ENCODE measurements around the gene STXBP4. TPM values are rescaled to one million over a fixed set of nuclear protein-coding genes. Genes with fewer than 3 reads are reported as not detected.

STXBP4 gene
- total and polyA plus RNA-seq, 2 experiments from 2014 or later = 25.0 to 52.1 TPM

DNA sequence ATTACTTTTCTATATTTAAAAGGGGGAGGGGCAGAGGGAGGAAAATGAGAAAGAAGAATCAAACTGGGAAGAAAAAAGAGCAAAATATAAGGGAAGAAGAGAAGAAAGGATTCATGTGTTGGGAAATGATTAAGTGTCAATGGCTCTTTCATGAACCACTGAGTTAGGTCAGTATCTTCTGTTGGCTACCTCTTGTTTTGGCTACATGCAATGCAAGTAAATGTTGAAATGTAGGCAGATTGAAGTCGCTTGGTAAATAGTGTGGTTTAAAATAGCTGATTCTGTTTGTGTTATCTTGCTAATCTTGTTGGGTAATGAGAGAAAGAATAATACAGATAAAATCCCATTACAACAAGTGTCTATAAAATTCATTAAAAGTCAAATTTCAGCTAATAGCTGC lies 27.3 kb upstream of the STXBP4 start:
- Mint-ChIP-seq H3K9me3 (no peaks in the 10 kb centered on the region), H3K4me1 (no peaks in the 10 kb centered on the region), H3K36me3 (ENCODE audit: low read depth) (peaks cover 59% of the 10 kb centered on the region), H3K27me3 (ENCODE audit: insufficient read depth, low read depth, poor library complexity) (no peaks in the 10 kb centered on the region), H3K4me3 (no peak overlapping the region), H3K27ac (no peak overlapping the region)
- Histone ChIP-seq H3F3A (replicated peaks; ENCODE audit: low read depth) (no peaks in the 10 kb centered on the region), H3K36me3 (ENCODE audit: insufficient read depth) (peaks cover 44% of the 10 kb centered on the region), H3K4me3 (no peak overlapping the region), H2AFZ (no peak overlapping the region), H4K20me1 (replicated peaks; ENCODE audit: insufficient read depth) (0 out of 2 replicates have a peak, but pooled peaks cover 2% of the 10 kb centered on the region), H3K4me2 (no peak overlapping the region), H3K9me2 (ENCODE audit: insufficient read depth) (no peaks in the 10 kb centered on the region), H3K27me3 (ENCODE audit: insufficient read depth) (no peaks in the 10 kb centered on the region), H3K4me1 (ENCODE audit: insufficient read depth) (no peaks in the 10 kb centered on the region), H3K27ac (ENCODE audit: low read depth) (no peak overlapping the region), H3K79me2 (replicated peaks; ENCODE audit: insufficient read depth) (no peaks in the 10 kb centered on the region)
- ATAC-seq (no peak), DNase-seq (ENCODE audit: low spot score) (no peak)
- TF ChIP-seq, protein P1, sequence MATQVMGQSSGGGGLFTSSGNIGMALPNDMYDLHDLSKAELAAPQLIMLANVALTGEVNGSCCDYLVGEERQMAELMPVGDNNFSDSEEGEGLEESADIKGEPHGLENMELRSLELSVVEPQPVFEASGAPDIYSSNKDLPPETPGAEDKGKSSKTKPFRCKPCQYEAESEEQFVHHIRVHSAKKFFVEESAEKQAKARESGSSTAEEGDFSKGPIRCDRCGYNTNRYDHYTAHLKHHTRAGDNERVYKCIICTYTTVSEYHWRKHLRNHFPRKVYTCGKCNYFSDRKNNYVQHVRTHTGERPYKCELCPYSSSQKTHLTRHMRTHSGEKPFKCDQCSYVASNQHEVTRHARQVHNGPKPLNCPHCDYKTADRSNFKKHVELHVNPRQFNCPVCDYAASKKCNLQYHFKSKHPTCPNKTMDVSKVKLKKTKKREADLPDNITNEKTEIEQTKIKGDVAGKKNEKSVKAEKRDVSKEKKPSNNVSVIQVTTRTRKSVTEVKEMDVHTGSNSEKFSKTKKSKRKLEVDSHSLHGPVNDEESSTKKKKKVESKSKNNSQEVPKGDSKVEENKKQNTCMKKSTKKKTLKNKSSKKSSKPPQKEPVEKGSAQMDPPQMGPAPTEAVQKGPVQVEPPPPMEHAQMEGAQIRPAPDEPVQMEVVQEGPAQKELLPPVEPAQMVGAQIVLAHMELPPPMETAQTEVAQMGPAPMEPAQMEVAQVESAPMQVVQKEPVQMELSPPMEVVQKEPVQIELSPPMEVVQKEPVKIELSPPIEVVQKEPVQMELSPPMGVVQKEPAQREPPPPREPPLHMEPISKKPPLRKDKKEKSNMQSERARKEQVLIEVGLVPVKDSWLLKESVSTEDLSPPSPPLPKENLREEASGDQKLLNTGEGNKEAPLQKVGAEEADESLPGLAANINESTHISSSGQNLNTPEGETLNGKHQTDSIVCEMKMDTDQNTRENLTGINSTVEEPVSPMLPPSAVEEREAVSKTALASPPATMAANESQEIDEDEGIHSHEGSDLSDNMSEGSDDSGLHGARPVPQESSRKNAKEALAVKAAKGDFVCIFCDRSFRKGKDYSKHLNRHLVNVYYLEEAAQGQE (IDR thresholded peaks at IDR 0.05; ENCODE audit: unreplicated experiment) = no peak
- TF ChIP-seq, protein P2, sequence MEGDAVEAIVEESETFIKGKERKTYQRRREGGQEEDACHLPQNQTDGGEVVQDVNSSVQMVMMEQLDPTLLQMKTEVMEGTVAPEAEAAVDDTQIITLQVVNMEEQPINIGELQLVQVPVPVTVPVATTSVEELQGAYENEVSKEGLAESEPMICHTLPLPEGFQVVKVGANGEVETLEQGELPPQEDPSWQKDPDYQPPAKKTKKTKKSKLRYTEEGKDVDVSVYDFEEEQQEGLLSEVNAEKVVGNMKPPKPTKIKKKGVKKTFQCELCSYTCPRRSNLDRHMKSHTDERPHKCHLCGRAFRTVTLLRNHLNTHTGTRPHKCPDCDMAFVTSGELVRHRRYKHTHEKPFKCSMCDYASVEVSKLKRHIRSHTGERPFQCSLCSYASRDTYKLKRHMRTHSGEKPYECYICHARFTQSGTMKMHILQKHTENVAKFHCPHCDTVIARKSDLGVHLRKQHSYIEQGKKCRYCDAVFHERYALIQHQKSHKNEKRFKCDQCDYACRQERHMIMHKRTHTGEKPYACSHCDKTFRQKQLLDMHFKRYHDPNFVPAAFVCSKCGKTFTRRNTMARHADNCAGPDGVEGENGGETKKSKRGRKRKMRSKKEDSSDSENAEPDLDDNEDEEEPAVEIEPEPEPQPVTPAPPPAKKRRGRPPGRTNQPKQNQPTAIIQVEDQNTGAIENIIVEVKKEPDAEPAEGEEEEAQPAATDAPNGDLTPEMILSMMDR (conservative IDR thresholded peaks at IDR 0.05; ENCODE audit: low read depth in 2 of 2) = no peak
- TF ChIP-seq EZH2 (IDR thresholded peaks at IDR 0.05; ENCODE audit: low read depth, unreplicated experiment) (no peak), ZNF114 (CRISPR knock-in tag; IDR thresholded peaks at IDR 0.05) (no peak), NANOG (IDR thresholded peaks at IDR 0.05; ENCODE audit: borderline replicate concordance) (no peak), ZNF331 (CRISPR knock-in tag; IDR thresholded peaks at IDR 0.05; ENCODE audit: low read depth) (no peak), JUNB (IDR thresholded peaks at IDR 0.05; ENCODE audit: unreplicated experiment) (no peak), CREB1 (CRISPR knock-in tag; IDR thresholded peaks at IDR 0.05; ENCODE audit: low read depth) (no peak), POLR2AphosphoS5 (IDR thresholded peaks at IDR 0.05; ENCODE audit: low read depth) (no peak)

DNA sequence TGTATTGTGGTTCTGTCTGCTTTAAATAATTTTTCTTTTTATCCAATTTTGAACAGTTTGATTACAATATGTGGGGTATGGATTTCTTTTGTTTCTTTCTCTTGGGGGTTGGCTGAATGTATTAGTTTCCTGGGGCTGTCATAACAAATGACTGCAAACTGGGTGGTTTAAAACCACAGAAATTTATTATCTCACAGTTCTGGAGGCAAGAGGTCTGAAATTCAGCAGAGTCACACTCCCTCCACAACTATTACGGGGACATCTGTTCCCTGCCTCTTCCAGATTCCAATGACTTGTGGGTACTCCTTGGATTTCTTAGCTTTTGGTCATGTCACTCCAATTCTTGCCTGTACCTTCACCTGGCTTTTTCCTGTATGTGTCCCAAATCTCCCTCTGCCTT lies 23.8 kb upstream of the STXBP4 start:
- DNase-seq (ENCODE audit: low spot score) = no peak
- Histone ChIP-seq H3K4me1 (ENCODE audit: insufficient read depth) (no peaks in the 10 kb centered on the region), H3K79me2 (replicated peaks; ENCODE audit: insufficient read depth) (no peaks in the 10 kb centered on the region), H2AFZ (no peak overlapping the region), H3F3A (replicated peaks; ENCODE audit: low read depth) (no peaks in the 10 kb centered on the region), H3K27ac (ENCODE audit: low read depth) (no peak overlapping the region), H3K4me2 (no peak overlapping the region), H3K9me2 (ENCODE audit: insufficient read depth) (no peaks in the 10 kb centered on the region), H4K20me1 (replicated peaks; ENCODE audit: insufficient read depth) (no peaks in the 10 kb centered on the region), H3K36me3 (ENCODE audit: insufficient read depth) (peaks cover 27% of the 10 kb centered on the region), H3K4me3 (no peak overlapping the region), H3K27me3 (ENCODE audit: insufficient read depth) (no peaks in the 10 kb centered on the region)
- no peaks in the 10 kb centered on the region for H3K4me1 Mint-ChIP-seq
- H3K9me3 Mint-ChIP-seq = no peaks in the 10 kb centered on the region
- ATAC-seq = no peak
- H3K27ac Mint-ChIP-seq = no peak overlapping the region
- H3K27me3 Mint-ChIP-seq (ENCODE audit: insufficient read depth, low read depth, poor library complexity) = no peaks in the 10 kb centered on the region
- H3K4me3 Mint-ChIP-seq = no peak overlapping the region
- peaks cover 52% of the 10 kb centered on the region for H3K36me3 Mint-ChIP-seq (ENCODE audit: low read depth)
- no peak for TF ChIP-seq EZH2 (IDR thresholded peaks at IDR 0.05; ENCODE audit: low read depth, unreplicated experiment)
- TF ChIP-seq, protein P3, sequence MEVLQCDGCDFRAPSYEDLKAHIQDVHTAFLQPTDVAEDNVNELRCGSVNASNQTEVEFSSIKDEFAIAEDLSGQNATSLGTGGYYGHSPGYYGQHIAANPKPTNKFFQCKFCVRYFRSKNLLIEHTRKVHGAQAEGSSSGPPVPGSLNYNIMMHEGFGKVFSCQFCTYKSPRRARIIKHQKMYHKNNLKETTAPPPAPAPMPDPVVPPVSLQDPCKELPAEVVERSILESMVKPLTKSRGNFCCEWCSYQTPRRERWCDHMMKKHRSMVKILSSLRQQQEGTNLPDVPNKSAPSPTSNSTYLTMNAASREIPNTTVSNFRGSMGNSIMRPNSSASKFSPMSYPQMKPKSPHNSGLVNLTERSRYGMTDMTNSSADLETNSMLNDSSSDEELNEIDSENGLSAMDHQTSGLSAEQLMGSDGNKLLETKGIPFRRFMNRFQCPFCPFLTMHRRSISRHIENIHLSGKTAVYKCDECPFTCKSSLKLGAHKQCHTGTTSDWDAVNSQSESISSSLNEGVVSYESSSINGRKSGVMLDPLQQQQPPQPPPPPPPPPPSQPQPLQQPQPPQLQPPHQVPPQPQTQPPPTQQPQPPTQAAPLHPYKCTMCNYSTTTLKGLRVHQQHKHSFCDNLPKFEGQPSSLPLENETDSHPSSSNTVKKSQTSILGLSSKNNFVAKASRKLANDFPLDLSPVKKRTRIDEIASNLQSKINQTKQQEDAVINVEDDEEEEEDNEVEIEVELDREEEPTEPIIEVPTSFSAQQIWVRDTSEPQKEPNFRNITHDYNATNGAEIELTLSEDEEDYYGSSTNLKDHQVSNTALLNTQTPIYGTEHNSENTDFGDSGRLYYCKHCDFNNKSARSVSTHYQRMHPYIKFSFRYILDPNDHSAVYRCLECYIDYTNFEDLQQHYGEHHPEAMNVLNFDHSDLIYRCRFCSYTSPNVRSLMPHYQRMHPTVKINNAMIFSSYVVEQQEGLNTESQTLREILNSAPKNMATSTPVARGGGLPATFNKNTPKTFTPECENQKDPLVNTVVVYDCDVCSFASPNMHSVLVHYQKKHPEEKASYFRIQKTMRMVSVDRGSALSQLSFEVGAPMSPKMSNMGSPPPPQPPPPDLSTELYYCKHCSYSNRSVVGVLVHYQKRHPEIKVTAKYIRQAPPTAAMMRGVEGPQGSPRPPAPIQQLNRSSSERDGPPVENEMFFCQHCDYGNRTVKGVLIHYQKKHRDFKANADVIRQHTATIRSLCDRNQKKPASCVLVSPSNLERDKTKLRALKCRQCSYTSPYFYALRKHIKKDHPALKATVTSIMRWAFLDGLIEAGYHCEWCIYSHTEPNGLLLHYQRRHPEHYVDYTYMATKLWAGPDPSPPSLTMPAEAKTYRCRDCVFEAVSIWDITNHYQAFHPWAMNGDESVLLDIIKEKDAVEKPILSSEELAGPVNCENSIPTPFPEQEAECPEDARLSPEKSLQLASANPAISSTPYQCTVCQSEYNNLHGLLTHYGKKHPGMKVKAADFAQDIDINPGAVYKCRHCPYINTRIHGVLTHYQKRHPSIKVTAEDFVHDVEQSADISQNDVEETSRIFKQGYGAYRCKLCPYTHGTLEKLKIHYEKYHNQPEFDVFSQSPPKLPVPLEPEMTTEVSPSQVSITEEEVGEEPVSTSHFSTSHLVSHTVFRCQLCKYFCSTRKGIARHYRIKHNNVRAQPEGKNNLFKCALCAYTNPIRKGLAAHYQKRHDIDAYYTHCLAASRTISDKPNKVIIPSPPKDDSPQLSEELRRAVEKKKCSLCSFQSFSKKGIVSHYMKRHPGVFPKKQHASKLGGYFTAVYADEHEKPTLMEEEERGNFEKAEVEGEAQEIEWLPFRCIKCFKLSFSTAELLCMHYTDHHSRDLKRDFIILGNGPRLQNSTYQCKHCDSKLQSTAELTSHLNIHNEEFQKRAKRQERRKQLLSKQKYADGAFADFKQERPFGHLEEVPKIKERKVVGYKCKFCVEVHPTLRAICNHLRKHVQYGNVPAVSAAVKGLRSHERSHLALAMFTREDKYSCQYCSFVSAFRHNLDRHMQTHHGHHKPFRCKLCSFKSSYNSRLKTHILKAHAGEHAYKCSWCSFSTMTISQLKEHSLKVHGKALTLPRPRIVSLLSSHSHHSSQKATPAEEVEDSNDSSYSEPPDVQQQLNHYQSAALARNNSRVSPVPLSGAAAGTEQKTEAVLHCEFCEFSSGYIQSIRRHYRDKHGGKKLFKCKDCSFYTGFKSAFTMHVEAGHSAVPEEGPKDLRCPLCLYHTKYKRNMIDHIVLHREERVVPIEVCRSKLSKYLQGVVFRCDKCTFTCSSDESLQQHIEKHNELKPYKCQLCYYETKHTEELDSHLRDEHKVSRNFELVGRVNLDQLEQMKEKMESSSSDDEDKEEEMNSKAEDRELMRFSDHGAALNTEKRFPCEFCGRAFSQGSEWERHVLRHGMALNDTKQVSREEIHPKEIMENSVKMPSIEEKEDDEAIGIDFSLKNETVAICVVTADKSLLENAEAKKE (CRISPR knock-in tag; IDR thresholded peaks at IDR 0.05) = no peak
- no peak for TF ChIP-seq JUNB (IDR thresholded peaks at IDR 0.05; ENCODE audit: unreplicated experiment)
